DMS153 treated with DMSO at 0.1 percent for 48 hours (cell line): ENCODE data around the gene NFXL1.
"Not testable (repeated sequence)": the region's sequence is repeated elsewhere in the genome, so short reads cannot be mapped to it uniquely, and the experiment has no call there.

Experiments
- DNase-seq: peaks from one replicate; lab custom pipeline; 2025; ENCODE audit not compliant: unreplicated experiment; lab: John Stamatoyannopoulos, UW

The NFXL1 gene

GRCh38 chr4:47914220-47914925, at the start of gene NFXL1:
TSS of gene NFXL1 (minus strand) at chr4:47914583. CDS start at chr4:47914203, 380 bp downstream.
- DNase-seq, result peak; percentile 55

DNA sequence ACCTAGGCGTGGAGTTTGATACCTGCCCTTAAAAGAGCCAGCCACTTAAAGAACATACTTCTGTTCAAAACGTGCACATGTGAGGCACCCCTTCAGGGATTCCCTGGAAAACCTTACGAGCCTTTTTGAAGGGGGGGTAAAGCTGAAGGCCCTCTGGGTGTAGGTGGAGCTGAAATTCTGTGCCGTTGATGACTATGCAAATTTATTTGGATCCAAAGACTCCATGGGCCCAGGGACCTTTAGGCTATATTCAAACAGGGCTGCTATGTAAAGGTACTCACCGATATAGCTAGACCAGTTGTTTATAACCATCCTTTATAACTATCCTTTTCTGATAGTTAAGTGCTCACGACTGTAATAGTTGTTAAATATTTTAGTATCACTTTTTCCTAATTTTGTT, 40.3 kb upstream of the NFXL1 start:
- DNase-seq, result no peak

DNA sequence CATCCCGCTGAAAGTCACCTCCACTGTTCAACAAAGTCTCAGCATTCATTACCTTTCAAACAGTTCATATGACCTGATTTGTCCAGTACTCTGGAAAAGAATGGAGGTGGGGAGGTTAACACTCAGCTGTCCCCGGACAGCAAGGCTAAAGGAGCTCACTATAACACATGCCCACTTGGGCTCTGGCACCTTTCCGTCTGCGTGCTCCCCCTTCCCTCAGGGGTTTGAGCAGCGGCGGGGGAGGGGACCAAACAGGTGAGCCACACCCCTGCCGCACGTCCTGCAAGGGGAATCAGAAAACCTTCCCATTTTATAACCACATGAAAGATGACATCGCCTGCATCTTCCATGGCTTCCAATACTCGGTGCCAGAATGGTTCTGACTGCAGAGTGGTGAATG, 39.9 kb upstream of the NFXL1 start:
- no peak for DNase-seq

GRCh38 chr4:47945930-47946726, 31.7 kb upstream of the NFXL1 start:
- no peak for DNase-seq

GRCh38 chr4:47942081-47942819, 27.9 kb upstream of the NFXL1 start:
- no peak for DNase-seq

DNA sequence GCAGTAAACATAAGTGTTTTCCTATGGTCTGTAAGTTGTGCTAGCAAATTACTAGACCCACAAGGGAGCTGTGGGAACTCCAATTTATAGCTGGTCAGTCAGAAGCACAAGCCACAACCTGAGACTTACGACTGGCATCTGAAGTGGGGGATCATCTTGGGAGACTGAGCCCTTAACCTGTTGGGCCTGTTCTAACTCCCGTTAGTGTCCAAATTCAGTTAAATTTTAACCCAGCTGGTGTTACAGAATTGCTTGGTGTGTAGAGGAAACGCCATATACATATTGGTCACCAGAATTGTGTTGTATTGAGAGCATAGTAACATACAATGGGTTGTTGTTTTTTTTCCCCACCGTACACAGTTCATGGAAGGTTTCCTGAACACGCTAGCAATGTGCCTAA, 25.1 kb upstream of the NFXL1 start:
- no peak for DNase-seq

GRCh38 chr4:47936336-47936735, 22.0 kb upstream of the NFXL1 start:
- DNase-seq, result no peak

GRCh38 chr4:47933840-47934239, 19.5 kb upstream of the NFXL1 start:
- no peak for DNase-seq

- no peak for DNase-seq
Observed at GRCh38 chr4:47930971-47931804, 16.8 kb upstream of the NFXL1 start.

- no peak for DNase-seq
Observed at GRCh38 chr4:47929682-47930201, 15.4 kb upstream of the NFXL1 start.

DNA sequence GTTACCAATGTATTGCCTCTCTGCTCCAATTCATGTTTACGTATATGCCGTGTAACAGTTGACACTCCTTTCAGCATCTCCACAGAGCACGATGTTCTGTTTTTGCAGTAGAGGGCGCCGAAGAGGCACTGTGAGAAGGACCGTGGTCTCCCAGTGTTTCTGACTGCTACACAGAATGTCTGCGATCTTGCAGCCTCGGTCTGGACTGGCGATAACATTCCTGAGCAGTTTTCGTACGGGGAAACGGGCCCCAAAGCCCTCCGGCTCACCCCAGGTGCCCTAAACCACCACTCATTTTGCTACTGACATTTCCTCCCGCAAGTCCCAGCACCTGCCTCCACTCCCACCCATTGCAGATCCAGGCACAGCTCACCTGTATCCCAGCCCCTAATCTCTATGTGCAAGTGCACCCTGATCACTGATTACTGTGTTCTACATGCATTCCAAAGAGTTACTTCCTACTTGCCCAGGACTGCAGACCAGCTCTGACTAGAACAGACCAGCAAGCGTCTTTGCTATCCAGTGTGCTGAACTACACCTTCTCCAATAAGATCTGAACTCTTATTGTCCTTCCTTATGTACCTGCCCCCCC, 12.4 kb upstream of the NFXL1 start:
- DNase-seq, result peak; percentile 17

GRCh38 chr4:47923261-47923608, 8.9 kb upstream of the NFXL1 start:
- not testable (repeated sequence) for DNase-seq

DNA sequence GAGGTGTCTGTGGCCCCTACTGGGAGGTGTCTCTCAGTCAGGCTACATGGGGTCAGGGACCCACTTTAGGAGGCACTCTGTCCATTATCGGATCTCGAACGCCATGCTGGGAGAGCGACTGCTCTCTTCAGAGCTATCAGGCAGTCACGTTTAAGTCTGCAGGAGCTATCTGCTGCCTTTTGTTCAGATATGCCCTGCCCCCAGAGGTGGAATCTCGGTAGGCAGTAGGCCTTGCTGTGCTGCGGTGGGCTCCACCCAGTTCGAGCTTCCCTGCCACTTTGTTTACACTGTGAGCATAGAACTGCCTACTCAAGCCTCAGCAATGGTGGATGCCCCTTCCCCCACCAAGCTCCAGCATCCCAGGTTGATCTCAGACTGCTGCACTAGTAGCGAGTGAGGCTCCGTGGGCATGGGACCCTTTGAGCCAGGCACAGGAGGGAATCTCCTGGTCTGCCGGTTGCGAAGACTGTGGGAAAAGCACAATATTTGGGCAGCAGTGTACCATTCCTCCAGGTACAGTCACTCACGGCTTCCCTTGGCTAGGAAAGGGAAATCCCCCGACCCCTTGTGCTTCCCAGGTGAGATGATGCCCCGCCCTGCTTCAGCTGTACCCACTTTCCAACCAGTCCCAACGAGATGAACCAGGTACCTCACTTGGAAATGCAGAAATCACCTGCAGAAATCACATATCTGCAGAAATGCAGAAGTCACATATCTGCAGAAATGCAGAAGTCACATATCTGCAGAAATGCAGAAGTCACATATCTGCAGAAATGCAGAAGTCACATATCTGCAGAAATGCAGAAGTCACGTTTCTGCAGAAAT, 8.3 kb upstream of the NFXL1 start:
- DNase-seq, result not testable (repeated sequence)

GRCh38 chr4:47917163-47917562, 2.8 kb upstream of the NFXL1 start:
- DNase-seq, result not testable (repeated sequence)

GRCh38 chr4:47915378-47915777, 995 bp upstream of the NFXL1 start:
- no peak for DNase-seq

DNA sequence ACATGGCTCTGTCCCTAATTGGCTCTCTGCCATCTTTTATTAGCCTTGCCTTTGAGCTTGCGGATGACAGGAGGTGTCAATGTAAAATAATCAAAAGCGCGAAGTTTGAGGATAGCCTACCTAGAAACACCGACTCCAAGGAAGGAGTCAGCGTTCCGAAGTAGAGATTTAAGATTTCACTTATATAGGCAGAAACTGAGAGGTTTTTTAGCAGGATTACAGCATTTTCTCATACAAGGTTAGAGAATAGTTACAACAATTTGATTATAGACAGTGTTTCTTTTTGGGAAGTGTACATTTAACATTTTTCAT, 499 bp upstream of the NFXL1 start:
- no peak for DNase-seq

DNA sequence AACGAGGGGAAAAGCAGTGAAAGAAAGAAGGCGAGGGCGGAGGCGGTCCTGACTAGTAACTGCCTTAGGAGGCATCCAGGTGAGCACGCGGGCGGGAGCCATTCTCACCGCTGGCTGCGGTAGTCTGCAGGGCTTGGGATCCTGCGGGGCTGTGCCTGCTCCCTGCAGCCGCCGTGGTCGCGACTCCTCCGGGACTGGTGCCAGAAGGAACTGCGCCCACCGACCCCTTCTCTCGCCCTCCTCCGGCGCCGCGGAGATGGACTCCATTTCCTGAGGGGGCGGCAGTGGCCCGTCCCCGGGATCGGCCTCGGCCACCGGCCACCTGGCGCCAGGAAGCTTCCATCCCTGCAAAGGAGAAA, 543 bp downstream of the NFXL1 start:
- DNase-seq, result no peak

- no peak for DNase-seq
Observed at GRCh38 chr4:47913330-47913729, 1.1 kb downstream of the NFXL1 start.

GRCh38 chr4:47907089-47907646, 7.2 kb downstream of the NFXL1 start:
- no peak for DNase-seq
